Kidney (tissue), 22 donors: ENCODE measurements around the gene SLC49A4. TPM values are rescaled to one million over a fixed set of nuclear protein-coding genes. Genes with fewer than 3 reads are reported as not detected.
"Not testable (repeated sequence)": the region's sequence is repeated elsewhere in the genome, so short reads cannot be mapped to it uniquely, and the experiment has no call there.

ENCODE experiments used
- DNase-seq, 5 donors: peaks; one replicate each; pipeline ENCODE4 v3.0.0-alpha.2; 2013 to 2020
- FAIRE-seq: peaks from 2 replicates; lab custom pipeline; 2012; peaks lifted over from hg19 to GRCh38; lab: Jason Lieb, UNC
- H3K27ac ChIP-seq, 2 donors: one replicate each; pipeline ENCODE4 v1.7.0; 2013; ENCODE audit warnings: low read depth in 2 of 2, low read length in 2 of 2, inconsistent platforms in 1 of 2
- H3K27me3 ChIP-seq: one replicate; pipeline ENCODE4 v1.7.1; 2013; ENCODE audit warnings: low read length, inconsistent platforms; ENCODE audit not compliant: control insufficient read depth, insufficient read depth
- H3K36me3 ChIP-seq, 3 donors: one replicate each; pipeline versions ENCODE4 v1.7.0 to v1.7.1; 2013; ENCODE audit warnings: low read length in 3 of 3, control low read depth in 1 of 3, inconsistent platforms in 1 of 3; ENCODE audit not compliant: insufficient read depth in 3 of 3, control insufficient read depth in 2 of 3
- H3K4me1 ChIP-seq, 3 donors: one replicate each; pipeline versions ENCODE4 v1.7.0 to v1.7.1; 2013; ENCODE audit warnings: low read length in 3 of 3, inconsistent platforms in 1 of 3, low read depth in 1 of 3; ENCODE audit not compliant: control insufficient read depth in 2 of 3, insufficient read depth in 2 of 3
- H3K4me3 ChIP-seq, 3 donors: one replicate each; pipeline versions ENCODE4 v1.7.0 to v1.8.1; 2013; ENCODE audit warnings: low read length in 3 of 3, control low read depth in 1 of 3, inconsistent platforms in 1 of 3
- H3K9ac ChIP-seq, 3 donors: one replicate each; pipeline versions ENCODE4 v1.7.0 to v1.7.1; 2013; ENCODE audit warnings: low read length in 3 of 3, control low read depth in 1 of 3, inconsistent platforms in 1 of 3
- H3K9me3 ChIP-seq, 3 donors: one replicate each; pipeline versions ENCODE4 v1.7.0 to v1.7.1; 2013; ENCODE audit warnings: low read length in 3 of 3, control low read depth in 1 of 3, inconsistent platforms in 1 of 3; ENCODE audit not compliant: control insufficient read depth in 2 of 3, insufficient read depth in 1 of 3
- CTCF ChIP-seq: IDR thresholded peaks from 3 replicates; pipeline ENCODE4 v1.5.1; 2012; ENCODE audit warnings: mild to moderate bottlenecking, moderate library complexity, borderline replicate concordance; ENCODE audit not compliant: insufficient read depth; ENCODE audit errors: extremely low read depth
- intact Hi-C: fragments of 100-400 bp; cut with DNase I; formaldehyde crosslinking; loops from one replicate; pipeline ENCODE4 v1.11.1; 2022
- long read RNA-seq, 10 donors: library from polyadenylated mRNA in 1 of 10; unstranded in 1 of 10; transcript quantifications; one replicate each; pipeline ENCODE4 v2.0.0 and lab custom pipeline, GENCODE V29; 2021 to 2026
- polyA plus RNA-seq: library from polyadenylated mRNA; stranded (reverse); fragments of 350-450 nt; fragmentation: Illumina TruSeq; extraction: RNeasy Lipid Tissue Mini Kit (QIAGEN cat#74804); gene quantifications from one replicate; pipeline ENCODE4 v1.2.3, GENCODE V29; 2014; ENCODE audit warnings: low read depth, low replicate concordance; ENCODE audit not compliant: insufficient read depth
- total RNA-seq: library from RNA; stranded (reverse); fragmentation: NEBNext Ultra II Directional; extraction: Animal tissue kit (Norgen Biotek cat#: 25700); gene quantifications from one replicate; pipeline ENCODE4 v1.2.1, GENCODE V29; 2021
- donor health status: control.
- donor health status: control.
- donor health status: control.
- donor health status: control.
- donor health status: control.
- donor health status: DM: yes; HTN: yes; CAD: no.
- donor health status: Normal renal cell carcinoma (clear cell type).

SLC49A4 gene
- total RNA-seq (21.7 TPM), polyA plus RNA-seq (10.4 TPM)
- long read RNA-seq, donor 1, partial matches to known transcripts: 0 of 3 reads
- long read RNA-seq, donor 1, other reads (novel, unspliced or antisense): 0 of 3 reads
- long read RNA-seq, donor 2, transcript DIRC2-201 (9 exons, 3,596 nt): major isoform, 6 of 6 reads
- long read RNA-seq, donor 2, partial matches to known transcripts: 0 of 6 reads
- long read RNA-seq, donor 2, other reads (novel, unspliced or antisense): 0 of 6 reads
- long read RNA-seq, donor 3, partial matches to known transcripts: 0 of 3 reads
- long read RNA-seq, donor 3, other reads (novel, unspliced or antisense): 0 of 3 reads
- long read RNA-seq, donor 4, transcript DIRC2-201 (9 exons, 3,596 nt): major isoform, 5 of 5 reads
- long read RNA-seq, donor 4, partial matches to known transcripts: 0 of 5 reads
- long read RNA-seq, donor 4, other reads (novel, unspliced or antisense): 0 of 5 reads
- long read RNA-seq, donor 5, partial matches to known transcripts: 0 of 1 reads
- long read RNA-seq, donor 5, other reads (novel, unspliced or antisense): 0 of 1 reads
- long read RNA-seq, donor 6, partial matches to known transcripts: 0 of 1 reads
- long read RNA-seq, donor 6, other reads (novel, unspliced or antisense): 0 of 1 reads
- long read RNA-seq, donor 7, transcript DIRC2-201 (9 exons, 3,596 nt): major isoform, 18 of 21 reads
- long read RNA-seq, donor 7, partial matches to known transcripts: 2 of 21 reads
- long read RNA-seq, donor 7, other reads (novel, unspliced or antisense): 1 of 21 reads
- long read RNA-seq, donor 8, partial matches to known transcripts: 0 of 3 reads
- long read RNA-seq, donor 8, other reads (novel, unspliced or antisense): 0 of 3 reads
- long read RNA-seq, donor 9, partial matches to known transcripts: 0 of 3 reads
- long read RNA-seq, donor 9, other reads (novel, unspliced or antisense): 0 of 3 reads
- long read RNA-seq, donor 10, transcript DIRC2-201 (9 exons, 3,596 nt): major isoform, 5 of 5 reads
- long read RNA-seq, donor 10, partial matches to known transcripts: 0 of 5 reads
- long read RNA-seq, donor 10, other reads (novel, unspliced or antisense): 0 of 5 reads

DNA sequence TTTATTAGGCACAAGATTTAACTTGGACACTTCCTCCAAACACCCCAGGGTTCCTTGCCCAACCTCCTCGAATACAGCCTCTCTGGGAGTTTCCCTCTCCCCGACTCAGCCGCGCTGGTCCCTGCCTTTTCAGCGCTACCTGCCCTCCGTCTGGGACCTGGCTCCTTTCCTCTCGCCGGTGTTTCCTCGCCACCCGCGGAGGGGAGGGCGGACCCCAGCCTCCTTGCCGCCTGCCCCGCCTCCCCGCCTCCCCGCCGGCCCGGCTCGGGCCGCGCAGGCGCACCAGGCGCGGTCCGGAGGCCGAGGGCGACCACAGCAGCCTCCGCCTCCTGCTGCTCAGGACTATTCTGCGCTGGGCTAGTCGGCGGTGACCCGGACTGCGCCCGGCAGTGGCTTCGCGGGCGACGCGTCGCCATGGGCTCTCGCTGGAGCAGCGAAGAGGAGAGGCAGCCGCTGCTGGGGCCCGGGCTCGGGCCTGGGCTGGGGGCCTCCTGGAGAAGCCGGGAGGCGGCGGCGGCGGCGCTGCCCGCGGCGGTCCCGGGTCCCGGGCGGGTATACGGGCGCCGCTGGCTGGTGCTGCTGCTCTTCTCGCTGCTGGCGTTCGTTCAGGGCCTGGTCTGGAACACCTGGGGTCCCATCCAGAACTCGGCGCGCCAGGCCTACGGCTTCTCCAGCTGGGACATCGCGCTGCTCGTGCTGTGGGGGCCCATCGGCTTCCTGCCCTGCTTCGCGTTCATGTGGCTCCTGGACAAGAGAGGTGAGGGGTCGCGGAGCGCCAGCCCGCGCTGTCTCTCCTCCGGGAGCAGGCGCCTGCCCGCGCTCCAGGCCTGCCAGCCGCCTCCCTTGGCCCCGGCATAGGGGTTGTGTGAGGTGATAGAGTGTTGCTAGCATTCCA is at the start of gene SLC49A4:
Gene SLC49A4 (plus strand): TSS at position 291 of the 895 bp plus-strand sequence. CDS start 124 bp downstream, at position 415.
- peak within 1 kb of the TSS; percentile 74 to 86 (median 78) for H3K9ac ChIP-seq
- H3K4me1 ChIP-seq: peaks cover 3 to 8% (median 6%) of the 10 kb centered on the region in 3 donors
- H3K27me3 ChIP-seq: no peaks in the 10 kb centered on the region
- no peaks in the 10 kb centered on the region for H3K36me3 ChIP-seq
- DNase-seq (peak; percentile 88 to 93 (median 90)), FAIRE-seq (no peak)
- H3K9me3 ChIP-seq: no peaks in the 10 kb centered on the region
- H3K27ac ChIP-seq: peak within 1 kb of the TSS; percentile 91 to 98
- H3K4me3 ChIP-seq: peak within 1 kb of the TSS; percentile 84 to 94 (median 88)
- TF ChIP-seq CTCF: no peak
- intact Hi-C loops: no loop called here

DNA sequence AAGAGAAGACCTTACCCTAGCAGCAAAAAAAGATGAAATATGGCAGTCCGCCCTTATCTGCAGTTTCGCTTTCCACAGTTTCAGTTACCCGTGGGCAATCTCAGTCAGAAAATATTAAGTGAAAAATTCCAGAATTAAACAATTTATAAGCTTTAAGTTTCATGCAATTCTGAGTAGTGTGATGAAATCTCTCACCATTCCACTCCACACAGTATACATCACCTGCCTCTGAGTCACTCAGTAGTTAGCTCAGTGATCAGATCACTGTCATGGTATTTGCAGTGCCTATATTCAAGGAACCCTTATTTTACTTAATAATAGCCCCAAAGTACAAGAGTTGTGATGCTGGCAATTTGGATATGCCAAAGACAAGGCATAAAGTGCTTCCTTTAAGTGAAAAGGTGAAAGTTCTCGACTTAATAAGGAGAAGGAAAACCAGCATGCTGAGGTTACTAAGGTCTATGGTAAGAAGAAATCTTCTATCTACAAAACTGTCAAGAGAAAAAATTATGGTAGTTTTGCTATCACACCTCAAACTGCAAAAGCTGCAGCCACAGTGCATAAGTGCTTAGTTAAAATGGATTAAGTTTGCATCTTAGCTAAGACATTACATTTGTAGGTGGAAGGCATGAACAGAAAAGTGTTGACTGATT is 49.4 kb upstream of the SLC49A4 start:
- Histone ChIP-seq H3K9me3 (peaks cover 0 to 3% (median 0%) of the 10 kb centered on the region in 3 donors), H3K4me3 (no peak overlapping the region), H3K27me3 (no peaks in the 10 kb centered on the region), H3K9ac (no peak overlapping the region), H3K36me3 (peaks cover 2% of the 10 kb centered on the region in 3 donors), H3K27ac (no peak overlapping the region), H3K4me1 (no peaks in the 10 kb centered on the region)
- no peak for FAIRE-seq
- no peak for DNase-seq
- TF ChIP-seq CTCF: no peak
- intact Hi-C loops: no loop called here

DNA sequence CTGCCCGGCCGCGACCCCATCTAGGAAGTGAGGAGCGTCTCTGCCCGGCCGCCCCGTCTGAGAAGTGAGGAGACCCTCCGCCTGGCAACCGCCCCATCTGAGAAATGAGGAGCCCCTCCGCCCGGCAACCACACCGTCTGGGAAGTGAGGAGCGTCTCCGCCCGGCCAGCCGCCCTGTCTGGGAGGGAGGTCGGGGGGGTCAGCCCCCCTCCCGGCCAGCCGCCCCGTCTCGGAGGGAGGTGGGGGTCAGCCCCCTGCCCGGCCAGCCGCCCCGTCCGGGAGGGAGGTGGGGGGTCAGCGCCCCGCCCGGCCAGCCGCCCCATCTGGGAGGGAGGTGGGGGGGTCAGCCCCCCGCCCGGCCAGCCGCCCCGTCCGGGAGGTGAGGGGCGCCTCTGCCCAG is 47.6 kb upstream of the SLC49A4 start:
- intact Hi-C loops: not testable (repeated sequence)

More for the DNA sequence above, 47.6 kb upstream of the SLC49A4 start:
- not testable (repeated sequence) for H3K4me1 ChIP-seq, H3K27me3 ChIP-seq, DNase-seq, H3K36me3 ChIP-seq, FAIRE-seq, H3K9me3 ChIP-seq, H3K9ac ChIP-seq, H3K4me3 ChIP-seq, H3K27ac ChIP-seq
